ENCODE measurements around the gene TEAD1.

DNA sequence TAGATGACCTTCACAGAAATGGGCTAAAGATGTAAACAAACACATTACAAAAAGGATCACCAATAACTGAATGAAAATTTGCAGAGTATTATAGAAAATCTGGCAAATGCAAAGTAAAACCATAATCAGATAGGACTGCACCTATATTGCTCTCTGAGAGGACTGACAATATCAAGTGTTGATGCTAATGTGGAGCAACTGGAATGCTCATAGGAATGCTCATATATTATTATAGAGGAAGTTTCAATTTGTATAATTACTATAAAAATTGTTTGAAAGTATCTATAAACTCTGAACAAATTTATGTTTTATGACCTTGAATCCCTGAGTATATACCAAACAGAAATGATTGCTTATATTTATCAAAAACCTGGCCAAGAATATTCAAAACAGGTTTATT lies 18.4 kb upstream of the TEAD1 start:
- TF ChIP-seq, protein P1, sequence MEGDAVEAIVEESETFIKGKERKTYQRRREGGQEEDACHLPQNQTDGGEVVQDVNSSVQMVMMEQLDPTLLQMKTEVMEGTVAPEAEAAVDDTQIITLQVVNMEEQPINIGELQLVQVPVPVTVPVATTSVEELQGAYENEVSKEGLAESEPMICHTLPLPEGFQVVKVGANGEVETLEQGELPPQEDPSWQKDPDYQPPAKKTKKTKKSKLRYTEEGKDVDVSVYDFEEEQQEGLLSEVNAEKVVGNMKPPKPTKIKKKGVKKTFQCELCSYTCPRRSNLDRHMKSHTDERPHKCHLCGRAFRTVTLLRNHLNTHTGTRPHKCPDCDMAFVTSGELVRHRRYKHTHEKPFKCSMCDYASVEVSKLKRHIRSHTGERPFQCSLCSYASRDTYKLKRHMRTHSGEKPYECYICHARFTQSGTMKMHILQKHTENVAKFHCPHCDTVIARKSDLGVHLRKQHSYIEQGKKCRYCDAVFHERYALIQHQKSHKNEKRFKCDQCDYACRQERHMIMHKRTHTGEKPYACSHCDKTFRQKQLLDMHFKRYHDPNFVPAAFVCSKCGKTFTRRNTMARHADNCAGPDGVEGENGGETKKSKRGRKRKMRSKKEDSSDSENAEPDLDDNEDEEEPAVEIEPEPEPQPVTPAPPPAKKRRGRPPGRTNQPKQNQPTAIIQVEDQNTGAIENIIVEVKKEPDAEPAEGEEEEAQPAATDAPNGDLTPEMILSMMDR (IDR thresholded peaks at IDR 0.05; ENCODE audit: poor library complexity, severe bottlenecking), result no peak
- TF ChIP-seq EP300 (conservative IDR thresholded peaks at IDR 0.05; ENCODE audit: poor library complexity, severe bottlenecking), result no peak

Measured in neural cell (in vitro differentiated cells).